ENCODE results near the gene NCCRP1.
"Not testable (repeated sequence)": the region's sequence is repeated elsewhere in the genome, so short reads cannot be mapped to it uniquely, and the experiment has no call there.

The NCCRP1 gene

DNA sequence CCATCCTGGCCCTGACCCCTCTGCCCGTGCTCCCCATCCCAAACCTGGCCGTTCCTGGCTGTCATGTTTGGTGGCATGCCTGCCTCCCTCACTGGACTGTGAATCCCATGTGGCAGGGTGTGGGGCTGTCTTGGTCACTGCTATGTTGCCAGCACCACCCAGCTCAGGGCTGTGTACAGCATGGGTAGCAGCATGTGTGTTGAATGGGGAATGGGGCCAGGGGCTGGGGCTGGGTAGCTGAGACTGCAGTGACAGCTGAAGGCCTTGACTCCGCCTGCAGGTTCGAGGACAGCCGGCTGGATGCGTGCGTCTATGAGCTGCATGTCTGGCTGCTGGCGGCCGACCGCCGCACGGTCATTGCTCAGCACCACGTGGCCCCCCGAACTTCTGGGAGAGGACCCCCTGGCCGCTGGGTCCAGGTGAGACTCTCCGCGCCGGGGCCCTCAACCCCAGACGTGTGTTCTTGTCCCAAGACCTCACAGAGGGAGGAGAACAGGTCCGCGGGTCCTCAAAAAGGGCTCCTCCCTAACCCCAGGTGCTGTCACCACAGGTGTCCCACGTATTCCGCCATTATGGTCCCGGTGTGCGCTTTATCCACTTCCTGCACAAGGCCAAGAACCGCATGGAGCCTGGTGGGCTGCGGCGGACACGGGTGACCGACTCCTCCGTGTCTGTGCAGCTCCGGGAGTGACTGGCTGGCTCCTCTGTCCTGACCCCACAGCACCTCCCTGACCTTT lies 3.5 kb downstream of the NCCRP1 start:
- no peak for DNase-seq
- intact Hi-C loops (cut with DNase I) = no loop called here

DNA sequence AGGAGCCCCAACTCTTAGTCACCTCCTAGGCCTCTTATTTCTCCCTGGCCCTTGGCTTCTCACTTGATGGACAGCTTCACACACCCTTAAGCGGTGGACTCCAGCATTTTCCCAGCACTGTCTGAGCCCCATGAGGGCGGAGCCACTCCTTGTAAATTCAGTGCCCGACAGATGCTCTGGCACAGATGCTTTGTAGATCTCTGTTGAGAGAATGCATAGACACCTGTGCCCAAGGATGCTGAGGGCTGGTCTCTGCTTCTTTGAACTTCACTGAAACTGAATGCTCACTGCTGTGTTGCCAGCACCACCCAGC lies 4.0 kb downstream of the NCCRP1 start:
- DNase-seq = no peak
- intact Hi-C loops (cut with DNase I) = no loop called here

DNA sequence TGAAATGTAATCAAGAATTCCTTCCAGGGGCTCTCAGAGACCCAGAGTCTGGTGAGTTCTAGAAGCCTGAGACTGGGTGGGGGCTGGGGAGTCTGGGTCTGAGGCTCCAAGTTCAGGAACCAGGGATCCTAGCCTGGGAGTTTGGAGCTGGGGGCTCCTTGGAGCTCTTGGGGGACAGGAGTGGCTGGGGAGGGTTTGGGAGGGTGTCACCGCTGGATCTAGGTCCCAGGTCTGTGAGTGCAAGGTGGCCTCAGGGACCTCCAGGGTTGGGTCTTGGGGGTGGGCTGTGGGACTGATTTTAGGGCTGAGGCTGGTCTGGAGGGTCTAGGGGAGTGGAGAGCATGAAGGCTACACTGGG lies 6.2 kb downstream of the NCCRP1 start:
- no peak for DNase-seq
- intact Hi-C loops (cut with DNase I) = no loop called here

DNA sequence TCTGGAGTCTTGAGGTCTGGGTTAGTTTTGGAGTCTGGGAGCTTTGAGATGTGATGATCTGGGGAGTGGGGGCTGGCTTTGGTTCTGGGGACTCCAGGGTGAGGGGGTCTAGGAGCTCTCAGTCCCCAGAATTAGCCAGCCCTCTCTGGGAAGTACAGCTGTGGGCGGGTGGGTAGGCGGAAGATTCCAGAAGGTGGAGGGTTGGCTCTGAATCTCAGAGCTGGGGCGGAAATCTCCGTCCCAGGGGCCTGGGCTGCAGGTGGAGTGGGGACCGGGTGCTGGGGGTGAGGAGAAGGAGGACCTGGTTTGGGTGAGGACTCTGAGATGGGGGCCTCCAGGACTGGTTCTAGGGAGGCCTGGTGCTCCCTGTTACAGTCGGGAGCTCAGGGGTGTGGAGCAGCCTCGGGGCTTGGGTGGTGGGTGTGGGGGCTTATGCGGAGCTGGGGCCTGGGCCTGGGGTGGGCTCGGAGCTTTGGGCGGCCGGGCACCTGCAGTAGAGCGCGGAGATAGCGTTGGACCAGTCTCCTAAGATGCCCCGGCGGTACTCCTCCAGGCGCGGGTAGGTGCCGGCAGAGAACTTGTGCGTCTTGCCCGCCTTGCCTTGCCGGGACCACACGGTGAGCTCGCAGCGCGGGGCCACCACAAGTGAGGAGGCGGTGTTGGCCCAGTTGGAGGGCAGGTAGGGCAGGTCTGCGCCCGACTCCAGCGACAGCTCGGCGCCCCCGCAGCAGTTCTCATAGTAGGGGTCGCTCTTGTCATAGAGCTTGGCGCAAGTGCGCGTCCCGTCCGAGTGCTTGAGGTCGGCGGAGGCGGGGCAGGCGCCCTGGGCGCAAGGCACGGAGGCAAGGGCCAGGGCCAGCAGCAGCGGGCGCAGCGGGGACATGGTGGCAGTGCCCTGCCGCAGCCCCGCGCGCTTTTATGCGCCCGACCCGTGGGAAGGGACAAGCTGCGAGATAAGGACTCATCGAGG lies 6.9 kb downstream of the NCCRP1 start, which contains the start of gene SYCN:
SYCN (minus strand) TSS at position 892 of the 970 bp plus-strand sequence; CDS start at position 883, 9 bp downstream.
- intact Hi-C loops (cut with DNase I) = no loop called here
- DNase-seq = no peak

DNA sequence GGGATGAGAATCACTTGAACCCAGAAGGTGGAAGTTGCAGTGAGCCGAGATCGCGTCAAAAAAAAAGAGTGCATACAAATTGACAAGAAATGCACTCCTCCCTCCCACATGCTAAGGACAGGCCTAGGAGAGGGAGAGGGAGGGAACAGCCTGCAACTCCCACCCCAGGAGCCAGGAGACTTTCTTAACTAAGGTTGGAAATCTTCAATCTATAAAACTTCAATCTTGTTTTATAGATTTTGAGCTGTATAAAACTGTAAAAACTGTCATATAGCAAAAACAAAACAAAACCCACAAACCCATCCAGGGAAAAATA lies 8.6 kb downstream of the NCCRP1 start:
- intact Hi-C loops (cut with DNase I) = no loop called here
- no peak for DNase-seq

DNA sequence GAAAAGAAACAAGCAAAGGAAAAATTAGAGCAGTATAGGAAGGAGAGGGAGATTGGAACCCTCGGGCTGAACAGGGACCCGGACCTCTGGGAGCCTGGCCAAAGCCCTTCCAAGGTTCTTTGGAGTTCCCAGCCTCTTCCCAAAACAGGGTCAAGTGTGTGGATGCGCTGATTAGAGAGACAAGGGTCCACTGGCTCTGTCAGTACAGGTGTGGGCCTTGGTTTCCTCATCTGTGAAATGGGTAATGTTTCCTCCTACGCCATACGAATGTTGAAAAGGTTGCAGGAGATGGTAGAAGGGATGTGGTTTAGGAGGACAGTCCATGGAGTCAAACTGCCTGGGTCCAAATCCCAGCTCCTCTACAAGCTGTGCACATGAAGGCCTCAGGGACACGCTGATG lies 9.4 kb downstream of the NCCRP1 start:
- intact Hi-C loops (cut with DNase I) = no loop called here
- DNase-seq = no peak

DNA sequence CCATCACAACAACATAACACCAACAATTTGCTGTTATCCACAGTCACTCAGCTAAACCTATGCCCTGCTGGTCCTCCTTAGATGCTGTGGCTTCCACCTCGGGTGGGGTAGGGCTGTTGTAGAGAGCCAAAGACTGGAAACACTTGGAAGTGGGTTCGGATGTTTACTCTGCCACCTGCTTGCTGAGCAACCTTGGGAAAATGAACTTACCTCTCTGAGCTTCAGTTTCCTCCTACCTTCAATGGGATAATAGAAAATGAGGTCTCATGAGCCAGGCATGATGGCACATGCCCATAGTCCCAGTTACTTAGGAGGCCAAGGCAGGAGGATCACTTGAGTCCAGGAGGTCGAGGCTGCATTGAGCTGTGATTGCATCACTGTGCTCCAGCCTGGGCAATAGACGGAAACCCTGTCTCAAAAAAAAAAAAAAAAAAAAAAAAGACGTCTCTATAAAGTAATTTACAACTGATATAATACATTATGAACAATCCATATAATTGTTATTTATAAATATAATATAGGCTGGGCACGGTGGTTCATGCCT lies 10.6 kb downstream of the NCCRP1 start:
- intact Hi-C loops (cut with DNase I) = no loop called here
- DNase-seq = no peak

DNA sequence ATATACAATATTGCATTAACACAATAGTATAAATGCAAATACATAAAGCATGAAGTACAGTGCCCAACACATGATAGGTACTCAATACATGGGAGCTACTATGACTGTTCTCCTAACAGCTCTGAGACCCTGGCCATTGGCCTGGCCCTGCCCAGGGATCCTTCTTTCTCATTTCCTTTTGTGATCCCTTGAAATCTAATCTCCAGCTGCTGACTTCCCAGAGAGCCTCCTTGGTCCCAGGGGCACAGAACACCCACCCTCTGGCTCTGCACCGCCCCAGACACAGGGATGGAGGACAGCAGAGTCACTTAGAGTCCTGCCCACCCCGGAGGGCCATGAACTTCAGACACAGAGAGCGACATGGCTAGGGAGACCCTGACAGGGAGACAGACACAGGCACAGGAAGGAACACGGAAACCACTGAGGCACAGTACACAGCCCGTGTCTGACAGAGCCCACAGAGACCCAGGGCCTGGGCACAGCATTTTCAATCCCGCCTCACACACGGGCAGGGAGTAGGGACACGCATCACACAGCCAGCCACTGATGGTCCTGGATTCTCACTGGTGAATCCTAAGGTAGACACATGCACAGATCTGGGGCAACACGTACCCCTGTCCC lies 11.5 kb downstream of the NCCRP1 start:
- intact Hi-C loops (cut with DNase I) = no loop called here
- no peak for DNase-seq

DNA sequence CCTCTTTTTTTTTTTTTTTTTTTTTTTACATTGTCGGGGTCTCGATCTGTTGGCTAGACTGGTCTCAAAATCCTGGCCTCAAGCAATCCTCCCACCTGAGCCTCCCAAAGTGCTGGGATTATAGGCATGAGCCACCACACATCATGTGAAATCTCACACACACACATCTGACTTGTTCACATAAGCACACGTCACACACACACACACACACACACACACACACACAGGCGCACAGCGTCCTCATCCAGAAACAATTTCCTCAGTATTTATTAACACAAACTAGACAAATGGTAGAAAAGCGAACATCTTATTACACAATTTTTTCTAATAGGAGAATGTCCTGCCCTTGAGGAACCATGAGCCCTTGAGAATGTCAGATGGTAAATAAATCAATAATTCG lies 12.4 kb downstream of the NCCRP1 start:
- DNase-seq = no peak
- intact Hi-C loops (cut with DNase I) = no loop called here

DNA sequence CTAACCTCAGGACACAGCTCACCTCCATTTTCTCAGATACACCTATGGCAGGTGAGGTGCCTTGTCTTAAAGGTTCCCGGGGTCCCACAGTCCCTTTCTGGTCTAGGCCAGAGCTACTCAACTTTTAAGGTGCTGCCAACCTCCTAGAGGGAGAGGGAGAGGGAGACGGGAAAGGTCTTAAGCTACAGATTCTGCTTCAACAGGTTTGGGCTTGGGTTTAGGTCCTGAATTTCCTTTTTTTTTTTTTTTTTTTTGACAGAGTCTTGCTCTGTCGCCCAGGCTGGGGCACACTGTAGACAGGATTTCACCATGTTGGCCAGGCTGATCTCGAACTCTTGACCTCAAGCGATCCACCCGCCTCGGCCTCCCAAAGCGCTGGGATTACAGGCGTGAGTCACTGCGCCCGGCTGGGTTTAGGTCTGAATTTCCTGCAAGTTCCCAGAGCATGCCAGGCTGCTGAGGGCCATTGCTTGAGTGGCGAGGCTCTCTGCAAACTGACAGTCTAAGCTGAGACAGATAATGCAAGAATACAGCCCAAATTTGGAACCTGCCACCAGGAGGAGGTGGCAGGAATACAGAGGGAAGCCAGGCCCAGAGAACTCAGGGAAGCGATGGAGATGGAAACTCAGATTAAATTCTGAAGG lies 15.1 kb downstream of the NCCRP1 start:
- intact Hi-C loops (cut with DNase I) = no loop called here
- DNase-seq = no peak

DNA sequence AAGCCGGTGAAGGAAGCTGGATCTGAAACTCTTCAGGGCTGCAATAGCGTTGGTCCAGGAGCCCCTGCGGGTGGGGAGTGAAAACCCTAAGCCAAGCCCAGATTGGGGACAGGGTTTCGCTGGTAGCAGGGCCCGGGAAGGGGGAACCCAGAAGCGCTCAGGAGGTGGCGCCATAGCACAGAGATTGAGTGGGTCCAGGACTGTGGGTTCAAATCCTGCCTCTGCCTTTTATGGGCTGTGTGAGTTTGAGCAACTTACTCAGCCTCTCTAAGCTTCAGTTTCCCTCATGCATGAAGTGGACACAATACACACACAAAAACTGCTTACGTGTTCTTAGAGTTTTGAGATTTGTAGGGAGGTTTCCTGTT lies 15.6 kb downstream of the NCCRP1 start:
- peak in 23 of 42 donors; percentile 4 to 53 (median 25) for DNase-seq
- intact Hi-C loops (cut with DNase I) = no loop called here

DNA sequence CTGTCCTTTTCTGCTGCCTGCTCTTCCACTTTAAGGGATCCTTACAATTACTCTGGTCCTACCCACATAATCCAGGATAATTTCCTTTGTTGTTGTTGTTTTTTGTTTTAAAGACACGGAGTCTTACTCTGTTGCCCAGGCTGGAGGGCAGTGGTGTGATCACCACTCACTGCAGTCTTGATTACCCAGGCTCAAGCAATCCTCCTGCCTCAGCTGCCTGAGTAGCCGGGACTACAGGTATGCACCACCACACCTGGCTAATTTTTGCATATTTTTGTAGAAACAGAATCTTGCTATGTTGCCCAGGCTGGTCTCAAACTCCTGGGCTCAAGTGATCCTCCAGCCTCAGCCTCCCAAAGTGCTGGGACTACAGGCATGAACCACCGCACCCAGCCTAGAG lies 18.6 kb downstream of the NCCRP1 start:
- DNase-seq; intact Hi-C loops (cut with DNase I): not testable (repeated sequence)

DNA sequence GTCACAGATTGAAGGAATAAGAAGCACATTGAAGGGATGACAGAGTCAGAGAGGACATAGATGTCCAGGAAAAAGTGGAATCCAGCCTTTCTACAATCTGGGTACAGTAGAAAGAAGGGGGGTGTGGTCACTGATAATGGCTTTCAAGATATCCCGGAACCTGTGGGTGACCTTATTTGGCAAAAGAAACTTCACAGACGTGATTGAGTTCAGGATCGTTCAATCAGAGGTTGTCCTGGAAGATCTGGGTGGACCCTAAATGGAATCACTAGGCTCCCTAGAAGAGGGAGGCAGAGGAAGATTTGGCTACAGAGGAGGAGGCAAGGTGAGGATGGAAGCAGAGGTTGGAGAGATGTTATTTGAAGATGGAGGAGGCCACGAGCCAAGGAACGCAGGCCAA lies 20.3 kb downstream of the NCCRP1 start:
- DNase-seq = no peak
- intact Hi-C loops (cut with DNase I) = no loop called here

DNA sequence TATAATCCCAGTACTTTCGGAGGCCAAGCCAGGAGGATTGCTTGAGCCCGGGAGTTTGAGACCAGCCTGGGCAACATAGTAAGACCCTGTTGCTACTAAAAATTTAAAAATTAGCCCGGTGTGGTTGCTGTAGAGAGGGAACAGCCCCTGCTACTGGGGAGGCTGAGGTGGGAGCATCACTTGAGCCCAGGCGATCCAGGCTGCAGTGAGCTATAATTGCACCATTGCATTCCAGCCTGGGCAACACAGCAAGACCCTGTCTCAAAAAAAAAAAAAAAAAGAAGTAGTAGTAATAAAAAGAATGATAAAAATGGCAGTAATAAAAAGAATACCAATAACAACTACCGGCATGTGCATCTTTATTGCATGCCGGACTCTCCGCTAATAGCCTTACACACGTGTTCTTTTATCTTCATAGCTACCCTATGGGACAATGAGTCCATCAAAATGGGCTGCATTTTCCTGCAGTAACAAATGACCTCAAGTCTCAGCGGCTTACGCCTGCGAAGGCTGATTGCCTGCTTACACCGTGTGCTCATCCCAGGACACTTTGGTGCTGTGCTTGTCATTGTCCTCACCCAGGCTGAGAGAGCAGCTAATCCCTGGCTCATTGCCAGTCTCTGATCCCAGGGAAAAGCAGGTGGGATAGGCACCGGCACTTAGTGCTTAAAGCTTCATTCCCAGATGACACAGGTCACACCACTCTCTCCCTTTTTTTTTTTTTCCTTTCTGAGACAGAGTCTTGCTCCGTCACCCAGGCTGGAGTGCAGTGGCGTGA lies 21.7 kb downstream of the NCCRP1 start:
- DNase-seq = no peak
- intact Hi-C loops (cut with DNase I) = no loop called here

DNA sequence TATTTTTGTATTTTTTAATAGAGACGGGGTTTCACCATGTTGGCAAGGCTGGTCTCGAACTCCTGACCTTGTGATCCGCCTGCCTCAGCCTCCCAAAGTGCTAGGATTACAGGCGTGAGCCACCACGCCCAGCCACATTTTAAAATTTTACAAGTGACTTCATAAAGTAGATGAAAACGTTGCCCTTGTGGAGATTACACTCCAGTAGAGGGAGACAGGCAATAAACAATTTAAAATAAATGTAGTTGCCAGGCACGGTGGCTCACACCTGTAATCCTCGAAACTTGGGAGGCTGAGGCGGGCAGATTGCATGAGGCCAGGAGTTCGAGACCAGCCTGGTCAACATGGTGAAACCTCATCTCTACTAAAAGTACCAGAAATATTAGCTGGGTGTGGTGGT lies 22.3 kb downstream of the NCCRP1 start:
- DNase-seq; intact Hi-C loops (cut with DNase I): not testable (repeated sequence)

DNA sequence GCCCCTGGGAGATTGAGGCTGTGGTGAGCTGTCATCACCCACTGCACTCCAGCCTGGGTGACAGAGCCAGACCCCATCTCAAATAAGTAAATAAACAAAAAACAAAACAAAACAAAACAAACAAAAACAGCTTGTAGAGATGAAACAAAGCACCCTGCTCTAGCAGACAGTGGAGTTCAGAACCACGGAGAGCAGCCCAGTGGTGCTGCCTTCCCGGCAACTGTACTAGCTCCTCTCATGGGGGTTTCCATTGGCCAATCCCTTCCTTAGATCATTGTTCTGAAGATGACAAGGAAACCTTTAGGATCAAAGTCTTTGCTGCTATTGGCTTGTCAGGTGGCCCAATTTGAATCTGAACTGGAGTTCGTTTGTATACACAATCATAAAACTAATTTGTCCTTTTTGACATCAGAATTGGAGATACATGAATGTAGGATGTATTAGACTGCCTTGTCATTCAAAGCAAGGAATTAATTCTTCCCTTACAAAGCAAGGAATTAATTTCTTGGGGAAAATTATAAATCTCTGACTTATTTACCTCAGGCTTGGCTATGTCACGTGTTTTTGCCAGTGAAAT lies 27.0 kb downstream of the NCCRP1 start:
- DNase-seq = no peak
- intact Hi-C loops (cut with DNase I) = no loop called here

DNA sequence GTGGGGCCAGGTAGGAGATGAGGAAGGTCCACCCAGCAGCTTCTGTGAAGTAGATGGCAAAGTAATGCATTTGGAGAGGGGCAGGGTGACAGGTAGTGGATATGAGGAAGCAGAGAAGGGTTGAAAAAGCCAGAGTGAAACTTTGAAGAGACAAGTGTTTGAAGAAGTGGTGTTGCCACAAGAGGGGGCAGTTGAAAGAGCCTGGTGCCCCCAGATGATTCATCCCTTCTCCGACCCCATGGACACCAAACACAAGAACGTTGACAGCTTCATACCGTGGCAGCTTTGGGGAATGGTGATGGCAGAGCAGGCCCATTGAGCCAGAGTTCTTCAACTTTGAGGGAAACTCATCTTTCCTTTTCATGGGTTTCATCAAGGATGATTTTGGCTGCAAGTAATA lies 28.1 kb downstream of the NCCRP1 start:
- intact Hi-C loops (cut with DNase I) = no loop called here
- no peak for DNase-seq

DNA sequence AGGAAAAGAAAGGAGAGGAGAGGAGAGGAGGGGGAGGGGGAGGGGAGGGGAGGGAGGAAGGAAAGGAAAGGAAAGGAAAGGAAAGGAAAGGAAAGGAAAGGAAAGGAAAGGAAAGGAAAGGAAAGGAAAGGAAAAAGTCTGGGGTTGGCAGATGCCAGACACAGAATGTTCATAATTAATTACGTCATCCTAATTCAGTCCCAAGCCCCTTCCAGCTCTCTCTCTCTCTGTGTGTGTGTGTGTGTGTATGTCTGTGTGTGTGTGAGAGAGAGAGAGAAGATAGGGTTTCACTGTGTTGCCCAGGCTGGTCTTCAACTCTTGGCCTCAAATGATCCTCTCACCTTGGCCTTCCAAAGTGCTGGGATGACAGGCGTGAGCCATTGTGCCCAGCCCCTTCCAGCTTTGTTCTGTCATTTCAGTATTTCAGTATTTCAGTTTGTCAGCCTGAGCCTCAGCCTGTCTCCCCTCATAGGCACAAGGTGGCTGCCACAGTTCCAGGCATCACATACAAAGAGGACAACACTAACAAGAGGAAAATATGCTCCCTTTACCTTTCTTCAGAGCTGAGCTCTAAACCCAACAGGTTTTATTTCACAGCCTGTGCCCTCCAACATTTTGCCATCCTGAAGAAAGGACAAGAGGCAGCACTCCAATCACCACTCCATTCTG lies 33.5 kb downstream of the NCCRP1 start:
- intact Hi-C loops (cut with DNase I) = no loop called here
- DNase-seq = no peak

Data from head of caudate nucleus (tissue), 42 donors.